Hematopoietic multipotent progenitor cell treated with erythropoietin and hydrocortisone succinate and interleukin-3 and kit ligand, for 15 days (in vitro differentiated cells): ENCODE measurements around the gene LRP1B.
"Not testable (repeated sequence)": the region's sequence is repeated elsewhere in the genome, so short reads cannot be mapped to it uniquely, and the experiment has no call there.

Source experiments
- DNase-seq: peaks from one replicate; pipeline ENCODE4 v3.0.0-alpha.2; 2015; ENCODE audit warnings: low spot score

LRP1B gene

GRCh38 chr2:142100970-142101369, 29.8 kb downstream of the LRP1B start:
- DNase-seq: no peak

- no peak for DNase-seq
These were observed 30.5 kb downstream of the LRP1B start for GRCh38 chr2:142100139-142100873.

GRCh38 chr2:142097711-142098110, 33.1 kb downstream of the LRP1B start:
- no peak for DNase-seq

GRCh38 chr2:142095647-142096046, 35.2 kb downstream of the LRP1B start:
- DNase-seq: no peak

- no peak for DNase-seq
These were observed 36.6 kb downstream of the LRP1B start for GRCh38 chr2:142094233-142094632.

- DNase-seq: no peak
These were observed 42.7 kb downstream of the LRP1B start for GRCh38 chr2:142088058-142088568.

- not testable (repeated sequence) for DNase-seq
These were observed 43.2 kb downstream of the LRP1B start for GRCh38 chr2:142087585-142087984.

GRCh38 chr2:142082368-142082767, 48.4 kb downstream of the LRP1B start:
- no peak for DNase-seq

- no peak for DNase-seq
These were observed 54.5 kb downstream of the LRP1B start for GRCh38 chr2:142076317-142076716.

- no peak for DNase-seq
These were observed 55.0 kb downstream of the LRP1B start for GRCh38 chr2:142075826-142076225.

- DNase-seq: no peak
These were observed 61.4 kb downstream of the LRP1B start for GRCh38 chr2:142069251-142069888.

- DNase-seq: no peak
These were observed 65.1 kb downstream of the LRP1B start for GRCh38 chr2:142065700-142066099.

GRCh38 chr2:142065156-142065555, 65.7 kb downstream of the LRP1B start:
- DNase-seq: no peak

GRCh38 chr2:142061733-142062132, 69.1 kb downstream of the LRP1B start:
- DNase-seq: no peak

- DNase-seq: no peak
These were observed 72.7 kb downstream of the LRP1B start for GRCh38 chr2:142058149-142058548.

GRCh38 chr2:142056784-142057183, 74.0 kb downstream of the LRP1B start:
- DNase-seq: no peak

- DNase-seq: no peak
These were observed 78.5 kb downstream of the LRP1B start for GRCh38 chr2:142052220-142052863.

- no peak for DNase-seq
These were observed 82.2 kb downstream of the LRP1B start for GRCh38 chr2:142048581-142048980.

- no peak for DNase-seq
These were observed 85.2 kb downstream of the LRP1B start for GRCh38 chr2:142045641-142046040.

GRCh38 chr2:142044197-142044596, 86.6 kb downstream of the LRP1B start:
- no peak for DNase-seq

- no peak for DNase-seq
These were observed 88.1 kb downstream of the LRP1B start for GRCh38 chr2:142042536-142043199.

GRCh38 chr2:142041996-142042395, 88.8 kb downstream of the LRP1B start:
- DNase-seq: no peak

- no peak for DNase-seq
These were observed 89.7 kb downstream of the LRP1B start for GRCh38 chr2:142041105-142041504.
